Measurements from ENCODE around the gene VSTM1.

GRCh38 chr19:54010474-54010873 is 53.2 kb downstream of the VSTM1 start:
- TF ChIP-seq POLR2A (IDR thresholded peaks at IDR 0.05) (no peak), CTCF (IDR thresholded peaks at IDR 0.05) (no peak)
